C4-2B (cell line): Measurements from ENCODE around the gene PTPRF.

Source experiments
- CTCF ChIP-seq: fragments of 450-650 bp; conservative IDR thresholded peaks from 2 replicates; pipeline ENCODE4 v1.5.1; 2017; ENCODE audit warnings: mild to moderate bottlenecking
- ZFX ChIP-seq: fragments of 450-650 bp; IDR thresholded peaks from 2 replicates; pipeline ENCODE4 v1.6.1; 2017

DNA sequence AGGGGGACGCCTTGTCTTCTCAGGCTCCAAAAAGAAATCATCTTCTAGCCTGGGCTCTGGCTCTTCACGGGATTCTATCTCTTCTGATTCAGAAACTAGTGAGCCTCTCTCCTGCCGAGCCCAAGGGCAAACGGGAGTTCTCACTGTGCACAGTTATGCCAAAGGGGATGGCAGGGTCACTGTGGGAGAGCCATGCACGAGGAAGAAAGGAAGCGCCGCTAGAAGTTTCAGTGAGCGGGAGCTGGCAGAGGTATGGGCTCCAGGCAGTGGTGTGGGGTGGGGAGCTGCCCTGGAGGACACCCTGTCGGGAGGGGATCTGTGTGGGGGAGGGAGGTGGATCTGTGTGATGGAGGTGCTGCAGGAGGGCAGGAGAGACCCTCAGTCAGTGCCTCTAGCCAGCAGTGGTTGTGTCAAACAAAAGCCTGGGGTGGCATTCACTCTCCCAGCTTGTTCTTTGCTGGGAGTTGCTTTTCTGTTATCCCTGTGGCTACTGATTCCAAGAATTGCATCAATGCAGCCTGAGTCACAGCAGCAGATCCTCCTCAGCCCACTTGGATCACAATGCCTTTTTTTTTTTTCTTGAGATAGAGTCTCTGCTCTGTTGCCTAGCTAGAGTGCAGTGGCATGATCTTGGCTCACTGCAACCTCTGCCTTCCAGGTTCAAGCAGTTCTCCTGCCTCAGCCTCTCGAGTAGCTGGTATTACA lies 141.1 kb downstream of the PTPRF start:
- TF ChIP-seq CTCF = no peak
- no peak for TF ChIP-seq ZFX
